ENCODE data around the gene MUC5B.

DNA sequence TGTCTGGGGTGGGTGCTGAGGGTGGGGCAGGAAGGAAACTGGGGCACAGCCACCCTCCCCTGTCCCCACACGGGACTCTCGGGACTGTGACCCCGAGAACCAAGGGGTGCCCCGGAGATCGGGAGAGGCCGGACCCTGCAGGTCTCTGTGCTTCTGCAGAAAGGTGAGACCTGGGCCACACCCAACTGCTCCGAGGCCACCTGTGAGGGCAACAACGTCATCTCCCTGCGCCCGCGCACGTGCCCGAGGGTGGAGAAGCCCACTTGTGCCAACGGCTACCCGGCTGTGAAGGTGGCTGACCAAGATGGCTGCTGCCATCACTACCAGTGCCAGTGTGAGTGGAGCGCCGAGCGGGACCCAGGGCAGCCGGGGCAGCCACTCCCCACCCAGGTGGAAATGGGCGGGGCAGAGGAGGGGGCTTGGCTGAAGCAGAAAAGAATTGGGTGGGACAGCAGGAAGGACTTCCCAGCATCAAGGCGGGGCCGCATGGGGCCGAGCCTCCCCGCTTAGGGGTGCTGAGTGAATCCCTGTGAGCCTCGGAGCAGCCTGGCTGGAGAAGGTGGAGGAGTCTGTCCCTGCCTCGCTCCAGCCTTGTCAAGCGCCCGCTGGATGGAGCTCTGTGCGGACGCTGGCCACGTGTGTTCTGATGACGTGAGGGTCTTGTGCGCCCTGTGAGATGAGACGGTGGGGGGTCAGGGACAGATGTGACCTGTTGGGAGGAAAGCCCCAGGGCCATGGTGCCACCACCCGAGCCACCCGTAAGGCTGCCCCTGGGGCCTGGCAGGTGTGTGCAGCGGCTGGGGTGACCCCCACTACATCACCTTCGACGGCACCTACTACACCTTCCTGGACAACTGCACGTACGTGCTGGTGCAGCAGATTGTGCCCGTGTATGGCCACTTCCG is 29.3 kb upstream of the MUC5B start:
- TF ChIP-seq EZH2 (IDR thresholded peaks at IDR 0.05; ENCODE audit: low read length, missing control alignments), result no peak
- no peak for TF ChIP-seq CTCF (conservative IDR thresholded peaks at IDR 0.05 in 1 of 2, IDR thresholded peaks at IDR 0.05 in 1 of 2; ENCODE audit: low read depth in 1 of 2, low read length in 2 of 2)
